GM12878 (cell line): ENCODE data around the gene NIP7. TPM values are rescaled to one million over a fixed set of nuclear protein-coding genes. Genes with fewer than 3 reads are reported as not detected.

Experiments used
- ATAC-seq: fragments of 200-7000 bp; cut with Tn5 transposase; 3 replicates; pipeline ENCODE4 v1.9.1; 2020; ENCODE audit warnings: mild to moderate bottlenecking, moderate library complexity
- BruUV-seq: library from RNA; stranded (reverse); fragments of 400-500 nt; replicated peaks from 2 replicates; lab custom pipeline; 2021; lab: Mats Ljungman, UMichigan
- CTCF ChIA-PET: fragments of 300-600 bp; sonication (Branson Sonifier 250); formaldehyde crosslinking; extraction: SDS; loops from one replicate; lab custom pipeline; 2021; ENCODE audit warnings: inconsistent platforms; lab: Yijun Ruan, JAX
- POLR2A ChIA-PET: fragments of 350-600 bp; formaldehyde crosslinking; extraction: SDS; loops from one replicate; lab custom pipeline; 2021; ENCODE audit warnings: inconsistent platforms; lab: Charles Lee
- RAD21 ChIA-PET: fragments of 300-600 bp; sonication (Branson Sonifier 250); formaldehyde crosslinking; loops from one replicate; lab custom pipeline; 2023; ENCODE audit warnings: antibody characterized with exemption; ENCODE audit not compliant: unreplicated experiment; lab: Charles Lee
- SMC1A ChIA-PET: fragments of 300-600 bp; sonication (Branson Sonifier 250); formaldehyde crosslinking; loops from one replicate; lab custom pipeline; 2023; ENCODE audit not compliant: unreplicated experiment, uncharacterized antibody; lab: Charles Lee
- DNase-seq: peaks from one replicate; pipeline ENCODE4 v3.0.0-alpha.2; 2011; ENCODE audit warnings: low read depth, low spot score
- FAIRE-seq: peaks from 3 replicates; lab custom pipeline; 2011; peaks lifted over from hg19 to GRCh38; lab: Jason Lieb, UNC
- H2AFZ ChIP-seq: 2 replicates; pipeline ENCODE4 v1.6.0; 2011; ENCODE audit warnings: low read depth, low read length, control low read depth; ENCODE audit not compliant: control insufficient read depth
- H3K27ac ChIP-seq: 2 replicates; pipeline ENCODE4 v1.5.1; 2011; ENCODE audit warnings: control low read depth; ENCODE audit not compliant: control insufficient read depth, insufficient read depth
- H3K27me3 ChIP-seq, 2 experiments: replicated peaks in 1 of 2; 2 replicates each; pipeline versions ENCODE4 v1.6.0 to v1.6.1; 2011; ENCODE audit warnings: low read length in 1 of 2; ENCODE audit not compliant: control insufficient read depth in 2 of 2, insufficient read depth in 2 of 2
- H3K36me3 ChIP-seq, 2 experiments: 2 replicates each; pipeline ENCODE4 v1.5.1; 2011; ENCODE audit warnings: low read length in 1 of 2; ENCODE audit not compliant: control insufficient read depth in 2 of 2, insufficient read depth in 2 of 2
- H3K4me1 ChIP-seq: 2 replicates; pipeline ENCODE4 v1.6.1; 2011; ENCODE audit warnings: mild to moderate bottlenecking, low read length, moderate library complexity, mixed read lengths; ENCODE audit not compliant: control insufficient read depth, insufficient read depth
- H3K4me2 ChIP-seq: 2 replicates; pipeline ENCODE4 v1.6.0; 2011; ENCODE audit warnings: control low read depth; ENCODE audit not compliant: control insufficient read depth, insufficient read depth
- H3K4me3 ChIP-seq: fragments of 200-600 bp; sonication (generic); 2 replicates; pipeline ENCODE4 v1.5.1; 2016
- H3K79me2 ChIP-seq: 2 replicates; pipeline ENCODE4 v1.6.0; 2011; ENCODE audit warnings: low read length; ENCODE audit not compliant: control insufficient read depth, insufficient read depth
- H3K9ac ChIP-seq: 2 replicates; pipeline ENCODE4 v1.8.0; 2011; ENCODE audit warnings: low read length, control low read depth, mixed read lengths; ENCODE audit not compliant: control insufficient read depth, insufficient read depth
- H3K9me3 ChIP-seq: replicated peaks from 3 replicates; pipeline ENCODE4 v1.5.1; 2011; ENCODE audit warnings: mild to moderate bottlenecking, low read length; ENCODE audit not compliant: control insufficient read depth, insufficient read depth
- H4K20me1 ChIP-seq: 2 replicates; pipeline ENCODE4 v1.6.0; 2011; ENCODE audit not compliant: control insufficient read depth, insufficient read depth
- ATF7 ChIP-seq: fragments of 450-650 bp; IDR thresholded peaks from 2 replicates; pipeline ENCODE4 v1.6.1; 2016; ENCODE audit warnings: low read depth, mild to moderate bottlenecking
- CHD1 ChIP-seq: IDR thresholded peaks from 2 replicates; pipeline ENCODE4 v1.6.1; 2012; ENCODE audit warnings: low read depth, low read length, improper control_type of control experiment
- EED ChIP-seq: sonication (generic); IDR thresholded peaks from 2 replicates; pipeline ENCODE4 v1.6.1; 2016; ENCODE audit warnings: antibody characterized with exemption, low read depth
- ELK1 ChIP-seq: IDR thresholded peaks from 2 replicates; pipeline ENCODE4 v1.6.1; 2012; ENCODE audit warnings: low read depth, low read length, improper control_type of control experiment
- IKZF1 ChIP-seq: fragments of 450-650 bp; conservative IDR thresholded peaks from 2 replicates; pipeline ENCODE4 v1.6.1; 2017; ENCODE audit warnings: antibody characterized with exemption, mild to moderate bottlenecking
- JUNB ChIP-seq: IDR thresholded peaks from 2 replicates; pipeline ENCODE4 v1.6.1; 2016; ENCODE audit warnings: antibody characterized with exemption, mild to moderate bottlenecking
- JUND ChIP-seq: IDR thresholded peaks from 2 replicates; pipeline ENCODE4 v1.6.1; 2012; ENCODE audit warnings: low read depth, mild to moderate bottlenecking, low read length, improper control_type of control experiment, moderate library complexity
- RELB ChIP-seq: fragments of 450-650 bp; IDR thresholded peaks from 2 replicates; pipeline ENCODE4 v1.6.1; 2017; ENCODE audit warnings: low read depth, mild to moderate bottlenecking, moderate library complexity
- SREBF2 ChIP-seq: IDR thresholded peaks from 2 replicates; pipeline ENCODE4 v1.6.1; 2012; ENCODE audit warnings: mild to moderate bottlenecking, low read length
- SUZ12 ChIP-seq: fragments of 200-600 bp; sonication (generic); IDR thresholded peaks from one replicate; pipeline ENCODE4 v1.6.1; 2018; ENCODE audit warnings: antibody characterized with exemption, mild to moderate bottlenecking; ENCODE audit not compliant: unreplicated experiment
- TCF12 ChIP-seq: IDR thresholded peaks from 2 replicates; pipeline ENCODE4 v1.6.1; 2011; ENCODE audit warnings: low read depth, mild to moderate bottlenecking, low read length
- TCF3 ChIP-seq: IDR thresholded peaks from 2 replicates; pipeline ENCODE4 v1.6.1; 2012; ENCODE audit warnings: low read depth, mild to moderate bottlenecking, low read length, borderline replicate concordance; ENCODE audit not compliant: insufficient read depth
- USF2 ChIP-seq: IDR thresholded peaks from 2 replicates; pipeline ENCODE4 v1.6.1; 2011; ENCODE audit warnings: low read depth, low read length, improper control_type of control experiment, borderline replicate concordance
- YBX1 ChIP-seq: fragments of 450-650 bp; IDR thresholded peaks from 2 replicates; pipeline ENCODE4 v1.6.1; 2016; ENCODE audit warnings: antibody characterized with exemption
- ZBTB4 ChIP-seq: fragments of 450-650 bp; formaldehyde crosslinking; IDR thresholded peaks from 2 replicates; pipeline ENCODE4 v1.4.0; 2022; ENCODE audit warnings: mild to moderate bottlenecking, moderate library complexity
- WGBS: methylation state at CpG from one replicate; pipeline ENCODE4 v1.1.6; 2016; ENCODE audit warnings: low lambda C conversion rate; ENCODE audit not compliant: insufficient replicate concordance, insufficient coverage; ENCODE audit errors: missing lambda C conversion rate; 5-methylcytosine and 5-hydroxymethylcytosine counted together
- in situ Hi-C: fragments of 300-500 bp; cut with MboI; formaldehyde crosslinking; loops from 9 replicates; pipeline ENCODE4 v1.14.3; 2018; ENCODE audit warnings: mixed read lengths
- intact Hi-C: fragments of 100-400 bp; cut with micrococcal nuclease; formaldehyde crosslinking; loops from one replicate; pipeline ENCODE4 v1.14.2; 2022; ENCODE audit not compliant: unreplicated experiment
- polyA plus RNA-seq, 11 experiments: library from polyadenylated mRNA; depleted of rRNA in 4 of 11; unstranded in 6 of 11; stranded (reverse) in 5 of 11; fragments of >200 nt; fragmentation: Nextera tagmentation in 4 of 11; fragmentation: Illumina TruSeq in 1 of 11; extraction: Ambion mirVana in 4 of 11; extraction: Trizol in 1 of 11; gene quantifications; 1 replicate in 1 of 11; 2 replicates in 10 of 11; pipeline versions ENCODE4 v1.2.1 to v1.2.3, GENCODE V29; 2011 to 2016; ENCODE audit warnings: inconsistent platforms in 2 of 11, missing spikeins in 2 of 11, low read depth in 1 of 11
- total RNA-seq, 4 experiments: library from RNA; depleted of rRNA in 3 of 4; stranded (reverse); fragments of >200 nt in 3 of 4; fragmentation: Illumina TruSeq in 1 of 4; extraction: Trizol in 1 of 4; gene quantifications; 2 replicates each; pipeline versions ENCODE4 v1.2.1 to v1.2.3, GENCODE V29; 2013 to 2021

The NIP7 gene
- total and polyA plus RNA-seq, 10 of the 15 experiments (the other 5 are each of a cell fraction or from before 2014, with no cell fraction given): 18.8 to 62.9 (median 56.7) TPM

- Histone ChIP-seq H3K27ac (no peak overlapping the region), H3K9me3 (no peaks in the 10 kb centered on the region), H3K36me3 (peaks cover 24 to 44% of the 10 kb centered on the region in 2 experiments), H3K9ac (no peak overlapping the region), H2AFZ (no peak overlapping the region), H4K20me1 (no peaks in the 10 kb centered on the region), H3K27me3 (no peaks in the 10 kb centered on the region), H3K4me1 (no peaks in the 10 kb centered on the region; the same call in 1 of the 2 replicates), H3K79me2 (peaks cover 9% of the 10 kb centered on the region), H3K4me2 (no peak overlapping the region), H3K4me3 (no peak overlapping the region)
- no peak for FAIRE-seq
- RAD21 ChIA-PET: no interaction called here
- in situ Hi-C loops: no loop called here
- intact Hi-C loops: no loop called here
- BruUV-seq: no TSS peak
- DNase-seq: no peak
- POLR2A ChIA-PET: interaction anchor here (1.0 kb wide), 1 partner anchor 8 kb away, joined by 5 read pairs; no protein-coding TSS in a partner anchor
- SMC1A ChIA-PET: interaction anchor here (1.4 kb wide), 1 partner anchor 10 kb away, joined by 4 read pairs; no protein-coding TSS in a partner anchor
- ATAC-seq: no peak
- 95% methylated on average over 30 of the region's 30 CpGs for WGBS
- CTCF ChIA-PET: interaction anchor here (0.6 kb wide), 1 partner anchor 63 kb away, joined by 3 read pairs; no protein-coding TSS in a partner anchor
- TF ChIP-seq SREBF2 (no peak), TCF3 (no peak), RELB (no peak), SUZ12 (no peak), ATF7 (no peak), JUND (no peak), IKZF1 (no peak), ZBTB4 (no peak), EED (no peak), TCF12 (no peak), JUNB (no peak), CHD1 (no peak), ELK1 (no peak), USF2 (no peak), YBX1 (no peak)
Measured at GRCh38 chr16:69318177-69318910, 21.2 kb upstream of the NIP7 start.
